ENCODE data around the gene RPS25. TPM values are rescaled to one million over a fixed set of nuclear protein-coding genes. Genes with fewer than 3 reads are reported as not detected.
A peak's percentile ranks its signal among the peaks of the same experiment; 100 is the strongest.

The RPS25 gene
- total RNA-seq, 1 donor from 2014 or later, result 2,482 TPM

GRCh38 chr11:119030029-119030328, 11.8 kb upstream of the RPS25 start:
- peak overlapping the region; percentile 84 for H3K4me3 Mint-ChIP-seq
- Histone ChIP-seq H3K4me1 (peaks cover 10% of the 10 kb centered on the region), H3K9ac (no peak overlapping the region), H3F3A (ENCODE audit: low read depth) (peaks cover 18% of the 10 kb centered on the region), H2AFZ (replicated peaks) (no peak overlapping the region), H3K27ac (no peak overlapping the region), H3K27me3 (no peaks in the 10 kb centered on the region), H3K4me2 (peak overlapping the region; percentile 86), H3K79me2 (ENCODE audit: low read depth) (peaks cover 28% of the 10 kb centered on the region), H3K4me3 (peak overlapping the region; percentile 71), H3K9me3 (ENCODE audit: low read depth) (no peaks in the 10 kb centered on the region), H3K36me3 (no peaks in the 10 kb centered on the region), H4K20me1 (ENCODE audit: low read depth) (peaks cover 22% of the 10 kb centered on the region)
- DNase-seq (ENCODE audit: low spot score), result no peak
- H3K27ac Mint-ChIP-seq, result peak overlapping the region; percentile 10
- H3K36me3 Mint-ChIP-seq, result peaks cover 14% of the 10 kb centered on the region
- peaks cover 1% of the 10 kb centered on the region for H3K27me3 Mint-ChIP-seq (ENCODE audit: insufficient read depth, low read depth)
- TF ChIP-seq, protein P1, sequence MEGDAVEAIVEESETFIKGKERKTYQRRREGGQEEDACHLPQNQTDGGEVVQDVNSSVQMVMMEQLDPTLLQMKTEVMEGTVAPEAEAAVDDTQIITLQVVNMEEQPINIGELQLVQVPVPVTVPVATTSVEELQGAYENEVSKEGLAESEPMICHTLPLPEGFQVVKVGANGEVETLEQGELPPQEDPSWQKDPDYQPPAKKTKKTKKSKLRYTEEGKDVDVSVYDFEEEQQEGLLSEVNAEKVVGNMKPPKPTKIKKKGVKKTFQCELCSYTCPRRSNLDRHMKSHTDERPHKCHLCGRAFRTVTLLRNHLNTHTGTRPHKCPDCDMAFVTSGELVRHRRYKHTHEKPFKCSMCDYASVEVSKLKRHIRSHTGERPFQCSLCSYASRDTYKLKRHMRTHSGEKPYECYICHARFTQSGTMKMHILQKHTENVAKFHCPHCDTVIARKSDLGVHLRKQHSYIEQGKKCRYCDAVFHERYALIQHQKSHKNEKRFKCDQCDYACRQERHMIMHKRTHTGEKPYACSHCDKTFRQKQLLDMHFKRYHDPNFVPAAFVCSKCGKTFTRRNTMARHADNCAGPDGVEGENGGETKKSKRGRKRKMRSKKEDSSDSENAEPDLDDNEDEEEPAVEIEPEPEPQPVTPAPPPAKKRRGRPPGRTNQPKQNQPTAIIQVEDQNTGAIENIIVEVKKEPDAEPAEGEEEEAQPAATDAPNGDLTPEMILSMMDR (IDR thresholded peaks at IDR 0.05), result no peak
- no peak for TF ChIP-seq EZH2 (IDR thresholded peaks at IDR 0.05)
- peaks cover 17% of the 10 kb centered on the region for H3K4me1 Mint-ChIP-seq
- no peaks in the 10 kb centered on the region for H3K9me3 Mint-ChIP-seq

DNA sequence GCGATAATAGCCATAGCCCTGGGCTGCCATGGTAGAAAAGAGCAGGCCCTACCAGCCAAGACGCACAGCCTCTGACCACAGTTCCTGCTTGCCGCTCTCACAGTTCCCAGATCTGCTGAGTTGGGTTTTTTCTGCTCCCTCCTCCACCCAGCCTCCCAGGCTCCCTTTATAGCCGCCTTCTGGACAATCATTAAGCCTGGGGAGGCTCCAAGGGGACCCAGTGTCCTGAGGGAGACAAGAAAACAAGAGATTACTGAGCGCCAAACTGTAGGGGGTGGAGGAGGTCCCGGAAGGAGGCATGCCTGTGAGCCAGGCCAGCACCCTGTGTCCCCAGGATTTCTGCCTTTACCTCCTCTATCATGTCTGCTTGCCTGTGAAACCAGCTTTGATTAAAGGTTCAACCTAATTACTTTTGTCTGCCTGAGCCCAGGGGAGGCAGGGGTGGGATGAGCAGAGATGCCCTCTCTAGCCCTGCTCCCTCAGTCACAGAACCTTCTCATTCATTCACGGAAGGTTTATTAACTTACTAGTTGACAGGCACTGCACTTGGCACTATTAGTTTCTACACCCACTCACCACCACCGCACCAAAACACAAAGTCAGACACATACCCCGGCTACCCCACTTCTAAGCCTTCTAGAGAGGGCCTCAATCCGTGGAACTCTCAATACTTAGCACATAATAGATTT, 11.3 kb upstream of the RPS25 start:
- Histone ChIP-seq H3F3A (ENCODE audit: low read depth) (peaks cover 22% of the 10 kb centered on the region), H4K20me1 (ENCODE audit: low read depth) (peaks cover 22% of the 10 kb centered on the region), H3K9ac (no peak overlapping the region), H3K4me3 (peak overlapping the region; percentile 71), H3K36me3 (no peaks in the 10 kb centered on the region), H3K27me3 (no peaks in the 10 kb centered on the region), H3K27ac (peak overlapping the region; percentile 65), H3K79me2 (ENCODE audit: low read depth) (peaks cover 28% of the 10 kb centered on the region), H3K4me1 (peaks cover 10% of the 10 kb centered on the region), H2AFZ (replicated peaks) (no peak overlapping the region), H3K4me2 (peak overlapping the region; percentile 86), H3K9me3 (ENCODE audit: low read depth) (no peaks in the 10 kb centered on the region)
- peak overlapping the region; percentile 10 for H3K27ac Mint-ChIP-seq
- H3K36me3 Mint-ChIP-seq, result peaks cover 16% of the 10 kb centered on the region
- peak overlapping the region; percentile 84 for H3K4me3 Mint-ChIP-seq
- TF ChIP-seq, protein P1 (IDR thresholded peaks at IDR 0.05), result no peak
- TF ChIP-seq EZH2phosphoT487 (IDR thresholded peaks at IDR 0.05) (no peak), EZH2 (IDR thresholded peaks at IDR 0.05) (no peak)
- peaks cover 17% of the 10 kb centered on the region for H3K4me1 Mint-ChIP-seq
- peak; percentile 45 for DNase-seq (ENCODE audit: low spot score)
- peaks cover 4% of the 10 kb centered on the region for H3K27me3 Mint-ChIP-seq (ENCODE audit: insufficient read depth, low read depth)
- no peaks in the 10 kb centered on the region for H3K9me3 Mint-ChIP-seq

- H3K27ac Mint-ChIP-seq, result no peak overlapping the region
- peaks cover 4% of the 10 kb centered on the region for H3K27me3 Mint-ChIP-seq (ENCODE audit: insufficient read depth, low read depth)
- Histone ChIP-seq H3K4me2 (peak overlapping the region; percentile 86), H4K20me1 (ENCODE audit: low read depth) (peaks cover 22% of the 10 kb centered on the region), H3K79me2 (ENCODE audit: low read depth) (peaks cover 28% of the 10 kb centered on the region), H3K36me3 (no peaks in the 10 kb centered on the region), H3K9me3 (ENCODE audit: low read depth) (no peaks in the 10 kb centered on the region), H3K4me1 (peaks cover 10% of the 10 kb centered on the region), H3K9ac (no peak overlapping the region), H3K27me3 (no peaks in the 10 kb centered on the region), H3K27ac (peak overlapping the region; percentile 65), H3K4me3 (peak overlapping the region; percentile 71), H3F3A (ENCODE audit: low read depth) (peaks cover 27% of the 10 kb centered on the region), H2AFZ (replicated peaks) (no peak overlapping the region)
- peaks cover 20% of the 10 kb centered on the region for H3K4me1 Mint-ChIP-seq
- peaks cover 16% of the 10 kb centered on the region for H3K36me3 Mint-ChIP-seq
- H3K9me3 Mint-ChIP-seq, result no peaks in the 10 kb centered on the region
- no peak for DNase-seq (ENCODE audit: low spot score)
- TF ChIP-seq EZH2phosphoT487 (IDR thresholded peaks at IDR 0.05) (no peak), EZH2 (IDR thresholded peaks at IDR 0.05) (no peak)
- TF ChIP-seq, protein P1 (IDR thresholded peaks at IDR 0.05), result no peak
- peak overlapping the region; percentile 84 for H3K4me3 Mint-ChIP-seq
Measured at GRCh38 chr11:119029069-119029339, 10.9 kb upstream of the RPS25 start.

Data from neural progenitor cell (in vitro differentiated cells).